Stomach (tissue), 9 donors: ENCODE measurements around the gene RAPH1. TPM values are rescaled to one million over a fixed set of nuclear protein-coding genes. Genes with fewer than 3 reads are reported as not detected.
"Not testable (repeated sequence)": the region's sequence is repeated elsewhere in the genome, so short reads cannot be mapped to it uniquely, and the experiment has no call there.

Experiments used
- DNase-seq, 2 donors: peaks; one replicate each; pipeline versions ENCODE4 v3.0.0 to v3.0.0-alpha.2; 2013 to 2019
- H3K27ac ChIP-seq, 5 donors: fragments of 200-600 bp in 4 of 5; sonication (generic) in 4 of 5; one replicate each; pipeline ENCODE4 v1.5.1; 2013 to 2019; ENCODE audit warnings: mild to moderate bottlenecking in 1 of 5, moderate library complexity in 1 of 5
- H3K27me3 ChIP-seq, 3 donors: fragments of 200-600 bp; sonication (generic); one replicate each; pipeline ENCODE4 v1.5.1; 2017 to 2019; ENCODE audit warnings: mixed run types in 1 of 3
- H3K36me3 ChIP-seq, 4 donors: fragments of 200-600 bp; sonication (generic); 1 replicate in 3 of 4; 2 replicates in 1 of 4; pipeline ENCODE4 v1.5.1; 2016 to 2019
- H3K4me1 ChIP-seq, 4 donors: fragments of 200-600 bp; sonication (generic); one replicate each; pipeline ENCODE4 v1.5.1; 2016 to 2019
- H3K4me3 ChIP-seq, 4 donors: fragments of 200-600 bp; sonication (generic) in 3 of 4; one replicate each; pipeline ENCODE4 v1.5.1; 2016 to 2019; ENCODE audit warnings: mild to moderate bottlenecking in 1 of 4
- H3K9me3 ChIP-seq, 4 donors: fragments of 200-600 bp; sonication (generic); one replicate each; pipeline ENCODE4 v1.5.1; 2016 to 2019
- EP300 ChIP-seq: sonication (generic); formaldehyde crosslinking; IDR thresholded peaks from one replicate; pipeline ENCODE4 v1.6.1; 2017; ENCODE audit warnings: antibody characterized with exemption
- POLR2A ChIP-seq, 4 donors: fragments of 450-650 bp; IDR thresholded peaks; one replicate each; pipeline ENCODE4 v1.6.1; 2016; ENCODE audit warnings: antibody characterized with exemption in 4 of 4, control low read depth in 2 of 4, mild to moderate bottlenecking in 1 of 4, moderate library complexity in 1 of 4
- POLR2AphosphoS5 ChIP-seq, 3 donors: sonication (generic); formaldehyde crosslinking; IDR thresholded peaks; one replicate each; pipeline ENCODE4 v1.6.1; 2016; ENCODE audit warnings: antibody characterized with exemption in 3 of 3
- WGBS, 5 donors: extraction: QIAGEN DNeasy Blood & Tissue Kit in 3 of 5; methylation state at CpG; one replicate each; pipeline versions ENCODE4 v1.1.5 to v1.1.7; 2013 to 2018; 5-methylcytosine and 5-hydroxymethylcytosine counted together
- intact Hi-C: fragments of 100-400 bp; cut with DNase I; formaldehyde crosslinking; loops from one replicate; pipeline ENCODE4 v1.15.1; 2023; ENCODE audit warnings: low total_unique reads
- polyA plus RNA-seq, 3 donors: library from polyadenylated mRNA; stranded (reverse); fragments of 200-250 nt; gene quantifications; one replicate each; pipeline ENCODE4 v1.2.3, GENCODE V29; 2013
- total RNA-seq, 5 donors: library from RNA; depleted of rRNA; stranded (reverse); fragments of >200 nt; gene quantifications; one replicate each; pipeline versions ENCODE4 v1.1.0 to v1.2.3, GENCODE V29; 2014 to 2016
- TF ChIP-seq, protein P1 (sequence below), 7 experiments: fragments of 450-650 bp in 4 of 7; fragments of 200-600 bp in 3 of 7; sonication (generic) in 3 of 7; IDR thresholded peaks; one replicate each; pipeline ENCODE4 v1.5.1; 2016 to 2019; ENCODE audit warnings: antibody characterized with exemption in 7 of 7, control low read depth in 2 of 7, mild to moderate bottlenecking in 1 of 7
- donor health status: healthy with polysubstance abuse.
- donor health status: Bipolar disorder and iron deficiency.
- donor health status: healthy.

RAPH1 gene
- total and polyA plus RNA-seq, 8 donors, result 2.5 to 1,062 (median 17.7) TPM

DNA sequence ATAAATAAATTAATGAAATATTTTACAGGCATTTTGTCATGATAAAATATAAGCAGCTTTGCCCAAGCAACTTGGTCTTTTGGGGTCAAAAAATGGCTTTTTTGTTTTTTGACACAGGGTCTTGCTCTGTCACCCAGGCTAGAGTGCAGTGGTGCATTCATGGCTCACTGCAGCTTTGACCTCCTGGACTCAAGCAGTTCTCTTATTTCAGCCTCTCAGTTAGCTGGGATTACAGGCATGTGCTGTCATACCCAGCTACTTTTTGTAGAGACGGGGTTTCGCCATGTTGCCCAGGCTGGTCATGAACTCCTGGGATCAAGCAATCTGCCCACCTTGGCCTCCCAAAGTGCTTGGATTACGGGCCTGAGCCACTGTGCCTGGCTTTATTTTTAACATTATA is 155.9 kb downstream of the RAPH1 start:
- TF ChIP-seq POLR2AphosphoS5 (IDR thresholded peaks at IDR 0.05), result no peak
- TF ChIP-seq, protein P1, sequence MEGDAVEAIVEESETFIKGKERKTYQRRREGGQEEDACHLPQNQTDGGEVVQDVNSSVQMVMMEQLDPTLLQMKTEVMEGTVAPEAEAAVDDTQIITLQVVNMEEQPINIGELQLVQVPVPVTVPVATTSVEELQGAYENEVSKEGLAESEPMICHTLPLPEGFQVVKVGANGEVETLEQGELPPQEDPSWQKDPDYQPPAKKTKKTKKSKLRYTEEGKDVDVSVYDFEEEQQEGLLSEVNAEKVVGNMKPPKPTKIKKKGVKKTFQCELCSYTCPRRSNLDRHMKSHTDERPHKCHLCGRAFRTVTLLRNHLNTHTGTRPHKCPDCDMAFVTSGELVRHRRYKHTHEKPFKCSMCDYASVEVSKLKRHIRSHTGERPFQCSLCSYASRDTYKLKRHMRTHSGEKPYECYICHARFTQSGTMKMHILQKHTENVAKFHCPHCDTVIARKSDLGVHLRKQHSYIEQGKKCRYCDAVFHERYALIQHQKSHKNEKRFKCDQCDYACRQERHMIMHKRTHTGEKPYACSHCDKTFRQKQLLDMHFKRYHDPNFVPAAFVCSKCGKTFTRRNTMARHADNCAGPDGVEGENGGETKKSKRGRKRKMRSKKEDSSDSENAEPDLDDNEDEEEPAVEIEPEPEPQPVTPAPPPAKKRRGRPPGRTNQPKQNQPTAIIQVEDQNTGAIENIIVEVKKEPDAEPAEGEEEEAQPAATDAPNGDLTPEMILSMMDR (IDR thresholded peaks at IDR 0.05), result no peak
- no peak for TF ChIP-seq EP300
- no peak for TF ChIP-seq POLR2A (IDR thresholded peaks at IDR 0.05)
- 92 to 99% (median 98%) methylated on average over 3 of the region's 3 CpGs for WGBS, 5 donors
- intact Hi-C loops, result no loop called here
- no peak overlapping the region for H3K4me3 ChIP-seq
- H3K36me3 ChIP-seq, result peaks cover 0 to 6% (median 0%) of the 10 kb centered on the region in 4 donors
- no peak overlapping the region for H3K27ac ChIP-seq
- DNase-seq, result no peak
- H3K9me3 ChIP-seq, result no peaks in the 10 kb centered on the region
- no peaks in the 10 kb centered on the region for H3K4me1 ChIP-seq
- H3K27me3 ChIP-seq, result no peaks in the 10 kb centered on the region

- intact Hi-C loops, result no loop called here
- no peaks in the 10 kb centered on the region for H3K9me3 ChIP-seq
- TF ChIP-seq POLR2A (IDR thresholded peaks at IDR 0.05) (no peak), EP300 (no peak), POLR2AphosphoS5 (IDR thresholded peaks at IDR 0.05) (no peak)
- TF ChIP-seq, protein P1 (IDR thresholded peaks at IDR 0.05), result no peak
- no peaks in the 10 kb centered on the region for H3K36me3 ChIP-seq
- H3K27ac ChIP-seq, result no peak overlapping the region
- H3K4me1 ChIP-seq, result no peaks in the 10 kb centered on the region
- H3K27me3 ChIP-seq, result no peaks in the 10 kb centered on the region
- no peak for DNase-seq
- no peak overlapping the region for H3K4me3 ChIP-seq
These were observed 158.9 kb downstream of the RAPH1 start for GRCh38 chr2:203376173-203376572.

DNA sequence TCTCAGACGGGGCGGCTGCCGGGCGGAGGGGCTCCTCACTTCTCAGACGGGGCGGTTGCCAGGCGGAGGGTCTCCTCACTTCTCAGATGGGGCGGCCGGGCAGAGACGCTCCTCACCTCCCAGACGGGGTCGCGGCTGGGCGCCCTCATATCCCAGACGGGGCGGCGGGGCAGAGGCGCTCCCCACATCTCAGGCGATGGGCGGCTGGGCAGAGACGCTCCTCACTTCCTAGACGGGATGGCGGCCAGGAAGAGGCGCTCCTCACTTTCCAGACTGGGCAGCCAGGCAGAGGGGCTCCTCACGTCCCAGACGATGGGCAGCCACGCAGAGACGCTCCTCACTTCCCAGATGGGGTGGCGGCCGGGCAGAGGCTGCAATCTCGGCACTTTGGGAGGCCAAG is 162.4 kb downstream of the RAPH1 start:
- intact Hi-C loops, result not testable (repeated sequence)

DNA sequence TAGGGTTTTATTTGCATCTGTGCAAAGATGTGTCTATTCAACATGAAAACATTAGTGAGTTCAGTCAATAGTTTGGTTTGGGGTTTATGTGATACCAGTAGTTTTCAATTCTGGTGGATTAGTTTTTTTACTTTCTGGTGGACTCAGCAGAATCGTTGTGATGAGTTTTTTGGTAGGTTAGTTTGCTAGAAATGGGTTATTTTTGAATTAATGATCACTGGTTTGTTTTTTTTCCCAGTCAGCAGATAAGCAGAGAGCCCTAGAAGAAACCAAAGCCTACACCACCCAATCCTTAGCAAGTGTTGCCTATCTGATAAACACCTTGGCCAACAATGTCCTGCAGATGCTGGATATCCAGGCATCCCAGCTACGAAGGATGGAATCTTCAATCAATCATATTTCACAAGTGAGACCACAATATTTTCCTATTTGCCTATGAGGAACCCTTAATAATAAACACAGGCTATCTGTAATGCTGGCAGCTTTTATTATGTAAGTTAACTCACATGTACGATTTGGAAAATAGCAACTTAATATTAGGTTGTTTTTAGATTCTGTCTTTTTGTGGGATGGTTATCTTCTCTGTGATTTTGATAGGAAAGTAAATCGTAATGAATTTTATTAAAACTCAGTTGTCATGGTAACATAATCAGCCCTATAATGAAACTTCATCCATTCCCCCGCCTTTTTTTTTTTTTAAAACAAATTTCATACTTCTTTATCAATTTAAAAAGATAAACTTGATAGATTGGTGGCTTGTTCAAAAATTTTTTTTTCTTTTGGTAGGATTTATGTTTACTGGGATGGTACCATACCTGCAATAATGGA is 168.2 kb downstream of the RAPH1 start:
- intact Hi-C loops, result no loop called here
- peaks cover 0 to 10% (median 0%) of the 10 kb centered on the region in 4 donors for H3K4me1 ChIP-seq
- no peak overlapping the region for H3K27ac ChIP-seq
- no peaks in the 10 kb centered on the region for H3K9me3 ChIP-seq
- H3K27me3 ChIP-seq, result no peaks in the 10 kb centered on the region
- H3K36me3 ChIP-seq, result peaks cover 0 to 10% (median 3%) of the 10 kb centered on the region in 4 donors
- TF ChIP-seq EP300, result no peak
- TF ChIP-seq, protein P1 (IDR thresholded peaks at IDR 0.05), result no peak
- no peak for TF ChIP-seq POLR2A (IDR thresholded peaks at IDR 0.05)
- TF ChIP-seq POLR2AphosphoS5 (IDR thresholded peaks at IDR 0.05), result no peak
- WGBS, 5 donors, result 86 to 91% (median 89%) methylated on average over 5 of the region's 5 CpGs
- no peak overlapping the region for H3K4me3 ChIP-seq
- no peak for DNase-seq

More for the DNA sequence above, 162.4 kb downstream of the RAPH1 start:
- H3K27ac ChIP-seq, H3K9me3 ChIP-seq, H3K27me3 ChIP-seq, H3K4me3 ChIP-seq, H3K4me1 ChIP-seq, DNase-seq, H3K36me3 ChIP-seq: not testable (repeated sequence)
- 97 to 98% (median 97%) methylated on average over 12 to 26 of the region's 31 CpGs for WGBS, 5 donors

GRCh38 chr2:203361922-203362321 is 173.2 kb downstream of the RAPH1 start:
- DNase-seq, result peak in 1 of 2 donors; percentile 22
- H3K27ac ChIP-seq, result no peak overlapping the region
- no peak overlapping the region for H3K4me3 ChIP-seq
- intact Hi-C loops, result no loop called here
- no peaks in the 10 kb centered on the region for H3K9me3 ChIP-seq
- H3K4me1 ChIP-seq, result peaks cover 0 to 23% (median 5%) of the 10 kb centered on the region in 4 donors
- TF ChIP-seq EP300 (no peak), POLR2A (IDR thresholded peaks at IDR 0.05) (no peak), POLR2AphosphoS5 (IDR thresholded peaks at IDR 0.05) (no peak)
- TF ChIP-seq, protein P1 (IDR thresholded peaks at IDR 0.05), result no peak
- no peaks in the 10 kb centered on the region for H3K36me3 ChIP-seq
- H3K27me3 ChIP-seq, result no peaks in the 10 kb centered on the region
